CD1c-positive myeloid dendritic cell (primary cell): ENCODE data around the gene SCN3A.

Experiments
- DNase-seq: peaks from one replicate; pipeline ENCODE4 v3.0.0-alpha.2; 2016; ENCODE audit errors: extremely low spot score

The SCN3A gene

GRCh38 chr2:165056564-165056963, 147.3 kb downstream of the SCN3A start:
- no peak for DNase-seq

GRCh38 chr2:165055082-165055851, 148.6 kb downstream of the SCN3A start:
- no peak for DNase-seq

- DNase-seq: no peak
These were observed 149.2 kb downstream of the SCN3A start for GRCh38 chr2:165054652-165055051.

GRCh38 chr2:165044505-165045303, 159.1 kb downstream of the SCN3A start:
- no peak for DNase-seq
